Fibroblast of lung (primary cell): Measurements from ENCODE around the gene TP53INP2.

Experiments
- CTCF ChIP-seq, 2 donors: IDR thresholded peaks in 1 of 2; conservative IDR thresholded peaks in 1 of 2; 1 replicate in 1 of 2; 2 replicates in 1 of 2; pipeline ENCODE4 v1.5.1; 2011 to 2012; ENCODE audit warnings: low read length in 2 of 2, control low read depth in 1 of 2, inconsistent platforms in 1 of 2, low read depth in 1 of 2, mild to moderate bottlenecking in 1 of 2
- EZH2 ChIP-seq: IDR thresholded peaks from 2 replicates; pipeline ENCODE4 v1.5.1; 2012; ENCODE audit warnings: low read length, control low read depth, mild to moderate bottlenecking; ENCODE audit errors: missing control alignments

GRCh38 chr20:34703424-34704176 is 544 bp upstream of the TP53INP2 start:
- TF ChIP-seq EZH2 (no peak), CTCF (conservative IDR thresholded peaks at IDR 0.05 in 1 of 2, IDR thresholded peaks at IDR 0.05 in 1 of 2; ENCODE audit: low read depth in 1 of 2, low read length in 2 of 2) (no peak)
